ENCODE results near the gene LDLRAP1.

LDLRAP1 gene

DNA sequence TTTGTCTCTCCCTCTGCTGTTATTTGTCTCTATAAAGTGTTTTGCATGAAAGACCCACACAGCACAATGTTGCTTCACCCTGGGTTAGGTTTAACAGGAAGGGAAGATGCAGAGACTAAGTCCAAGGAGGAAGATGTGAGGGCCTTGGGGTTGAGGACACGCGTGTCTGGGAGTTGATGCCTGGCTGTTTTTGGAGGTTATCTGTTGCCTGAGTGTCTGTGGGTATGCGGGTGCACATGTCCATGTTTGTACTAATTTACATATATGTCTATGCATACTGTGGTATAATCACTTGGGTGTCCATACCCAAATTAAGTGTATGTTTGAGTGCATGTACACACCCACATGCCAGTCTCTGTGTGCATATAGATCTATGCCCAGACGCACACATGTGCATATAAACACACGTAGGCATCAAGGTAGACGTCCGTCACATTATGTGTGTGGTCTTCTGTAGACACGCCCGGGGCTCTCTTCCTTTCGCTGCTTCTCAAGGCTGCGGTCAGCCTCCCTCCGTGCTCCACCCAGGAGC is 72.2 kb downstream of the LDLRAP1 start:
- Histone ChIP-seq H3K9me3 (ENCODE audit: control insufficient read depth, insufficient read depth, low read length) (no peaks in the 10 kb centered on the region), H3K27ac (ENCODE audit: low read depth, low read length) (no peak overlapping the region), H3K4me1 (ENCODE audit: control insufficient read depth, low read length) (peaks cover 14% of the 10 kb centered on the region), H3K4me2 (ENCODE audit: low read length) (peak overlapping the region; percentile 97), H3K79me2 (ENCODE audit: control insufficient read depth, low read length) (no peaks in the 10 kb centered on the region), H3K36me3 (ENCODE audit: control insufficient read depth, low read length) (no peaks in the 10 kb centered on the region), H3K27me3 (ENCODE audit: control insufficient read depth, low read length) (peaks cover 89% of the 10 kb centered on the region), H4K20me1 (ENCODE audit: control insufficient read depth, insufficient read depth, low read depth, low read length) (0 out of 2 replicates have a peak, but pooled peaks cover 2% of the 10 kb centered on the region), H3K4me3 (ENCODE audit: low read length) (peak overlapping the region; percentile 81), H3F3A (ENCODE audit: control insufficient read depth, insufficient read depth) (peaks cover 15% of the 10 kb centered on the region; the same call in 1 of the 2 replicates), H3K9me2 (replicated peaks; ENCODE audit: control insufficient read depth, low read length) (no peaks in the 10 kb centered on the region)
- TF ChIP-seq, protein P1, sequence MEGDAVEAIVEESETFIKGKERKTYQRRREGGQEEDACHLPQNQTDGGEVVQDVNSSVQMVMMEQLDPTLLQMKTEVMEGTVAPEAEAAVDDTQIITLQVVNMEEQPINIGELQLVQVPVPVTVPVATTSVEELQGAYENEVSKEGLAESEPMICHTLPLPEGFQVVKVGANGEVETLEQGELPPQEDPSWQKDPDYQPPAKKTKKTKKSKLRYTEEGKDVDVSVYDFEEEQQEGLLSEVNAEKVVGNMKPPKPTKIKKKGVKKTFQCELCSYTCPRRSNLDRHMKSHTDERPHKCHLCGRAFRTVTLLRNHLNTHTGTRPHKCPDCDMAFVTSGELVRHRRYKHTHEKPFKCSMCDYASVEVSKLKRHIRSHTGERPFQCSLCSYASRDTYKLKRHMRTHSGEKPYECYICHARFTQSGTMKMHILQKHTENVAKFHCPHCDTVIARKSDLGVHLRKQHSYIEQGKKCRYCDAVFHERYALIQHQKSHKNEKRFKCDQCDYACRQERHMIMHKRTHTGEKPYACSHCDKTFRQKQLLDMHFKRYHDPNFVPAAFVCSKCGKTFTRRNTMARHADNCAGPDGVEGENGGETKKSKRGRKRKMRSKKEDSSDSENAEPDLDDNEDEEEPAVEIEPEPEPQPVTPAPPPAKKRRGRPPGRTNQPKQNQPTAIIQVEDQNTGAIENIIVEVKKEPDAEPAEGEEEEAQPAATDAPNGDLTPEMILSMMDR (IDR thresholded peaks at IDR 0.05; ENCODE audit: low read depth, low read length, poor library complexity, severe bottlenecking) = no peak
- TF ChIP-seq EZH2phosphoT487 (IDR thresholded peaks at IDR 0.05; ENCODE audit: borderline replicate concordance, low read length) = no peak

DNA sequence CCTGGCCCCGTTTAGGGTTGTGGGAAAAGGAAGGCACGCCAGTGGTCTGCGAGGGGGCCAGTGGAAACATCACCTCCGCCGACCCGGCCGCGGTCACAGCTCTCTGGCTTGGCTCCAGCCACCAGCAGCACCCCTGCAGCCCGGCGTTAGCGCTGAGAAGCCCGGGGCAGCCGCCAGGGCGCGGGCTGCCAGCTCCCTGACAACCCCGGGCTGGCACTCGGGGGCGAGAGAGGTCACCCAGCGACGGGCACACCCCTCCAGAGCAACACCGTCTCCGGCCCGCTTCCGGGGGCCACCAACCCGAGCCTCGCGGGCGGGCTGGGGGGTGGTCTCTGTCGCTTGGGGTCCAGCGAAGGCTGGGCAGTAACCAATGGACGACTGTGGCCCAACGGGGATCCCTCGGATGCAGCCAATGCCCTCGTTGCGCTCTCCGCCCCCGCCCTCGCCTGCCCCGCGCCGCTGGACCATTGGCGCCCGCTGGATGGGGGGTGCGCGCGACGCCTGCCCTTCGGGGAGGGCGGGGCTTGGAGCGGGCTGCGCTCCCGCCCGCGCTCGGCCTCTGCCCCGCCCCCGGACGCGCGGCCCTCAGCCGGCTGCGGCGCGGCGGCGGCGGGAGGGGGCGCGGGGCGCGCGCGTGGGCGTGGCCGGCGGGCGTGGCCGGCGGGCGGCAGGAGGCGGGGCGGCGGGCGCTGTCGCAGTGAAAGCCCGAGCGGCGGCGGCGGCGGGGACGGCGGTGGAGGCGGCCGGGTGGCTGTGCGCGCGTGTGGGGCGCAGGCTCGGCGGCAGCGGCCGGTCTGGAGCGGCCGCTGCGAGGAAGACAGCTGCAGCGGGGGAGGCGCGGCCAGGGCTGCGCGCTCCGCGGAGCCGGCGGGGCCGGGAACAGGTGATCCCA is 72.9 kb downstream of the LDLRAP1 start, which contains the start of gene MAN1C1:
Gene MAN1C1 (plus strand): TSS at position 697 of the 892 bp plus-strand sequence. CDS start 1,007 bp downstream, outside the sequence.
- peak within 1 kb of the TSS; percentile 97 for H3K4me2 ChIP-seq (ENCODE audit: low read length)
- H3K36me3 ChIP-seq (ENCODE audit: control insufficient read depth, low read length) = no peaks in the 10 kb centered on the region
- TF ChIP-seq EZH2phosphoT487 (IDR thresholded peaks at IDR 0.05; ENCODE audit: borderline replicate concordance, low read length) = peak; percentile 30; the same call in 1 of the 2 replicates
- TF ChIP-seq, protein P1 (IDR thresholded peaks at IDR 0.05; ENCODE audit: low read depth, low read length, poor library complexity, severe bottlenecking) = peak; percentile 31
- H4K20me1 ChIP-seq (ENCODE audit: control insufficient read depth, insufficient read depth, low read depth, low read length) = 0 out of 2 replicates have a peak, but pooled peaks cover 2% of the 10 kb centered on the region
- no peaks in the 10 kb centered on the region for H3K9me2 ChIP-seq (replicated peaks; ENCODE audit: control insufficient read depth, low read length)
- H3K4me3 ChIP-seq (ENCODE audit: low read length) = peak within 1 kb of the TSS; percentile 81
- H3F3A ChIP-seq (ENCODE audit: control insufficient read depth, insufficient read depth) = peaks cover 15% of the 10 kb centered on the region; the same call in 1 of the 2 replicates
- peaks cover 14% of the 10 kb centered on the region for H3K4me1 ChIP-seq (ENCODE audit: control insufficient read depth, low read length)
- no peak within 1 kb of the TSS for H3K27ac ChIP-seq (ENCODE audit: low read depth, low read length)
- H3K27me3 ChIP-seq (ENCODE audit: control insufficient read depth, low read length) = peaks cover 89% of the 10 kb centered on the region
- H3K79me2 ChIP-seq (ENCODE audit: control insufficient read depth, low read length) = no peaks in the 10 kb centered on the region
- H3K9me3 ChIP-seq (ENCODE audit: control insufficient read depth, insufficient read depth, low read length) = no peaks in the 10 kb centered on the region

DNA sequence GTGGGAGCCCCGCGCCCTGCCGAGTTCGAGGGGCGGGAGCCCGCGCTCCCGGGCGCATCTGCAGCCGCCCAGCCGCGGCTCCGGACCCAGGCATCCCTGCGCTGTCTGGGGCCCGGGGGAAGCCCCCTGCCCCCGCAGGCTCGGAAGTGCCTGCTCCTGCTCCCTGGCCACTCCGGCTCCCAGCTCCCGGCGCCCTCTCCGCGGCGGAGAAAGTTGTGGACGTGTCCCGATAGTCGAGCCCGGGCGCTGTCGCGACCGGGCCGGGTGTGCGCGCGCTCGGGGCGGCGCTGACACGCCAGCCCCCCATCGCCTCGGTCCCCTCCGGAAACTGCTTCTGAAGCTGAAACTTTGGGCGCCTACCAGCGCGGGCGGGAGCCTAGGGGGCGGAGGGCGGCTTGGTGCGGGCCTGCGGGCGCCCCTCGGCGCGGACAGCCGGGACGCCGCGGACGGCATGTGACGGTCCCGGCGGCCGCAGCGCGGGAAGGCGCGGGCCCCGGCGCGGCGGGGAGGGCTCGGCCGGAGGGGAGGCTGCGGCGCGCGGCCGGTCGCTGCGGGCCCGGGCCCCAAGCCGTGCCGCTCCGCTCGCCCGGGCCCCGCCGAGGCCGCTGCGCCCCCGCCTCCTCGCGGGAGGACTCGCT is 73.7 kb downstream of the LDLRAP1 start:
- peak overlapping the region; percentile 96 for H3K4me2 ChIP-seq (ENCODE audit: low read length)

More for the DNA sequence above, 73.7 kb downstream of the LDLRAP1 start:
- H4K20me1 ChIP-seq (ENCODE audit: control insufficient read depth, insufficient read depth, low read depth, low read length) = 0 out of 2 replicates have a peak, but pooled peaks cover 2% of the 10 kb centered on the region
- no peak overlapping the region for H3K27ac ChIP-seq (ENCODE audit: low read depth, low read length)
- peak overlapping the region; percentile 81 for H3K4me3 ChIP-seq (ENCODE audit: low read length)
- H3K79me2 ChIP-seq (ENCODE audit: control insufficient read depth, low read length) = no peaks in the 10 kb centered on the region
- no peaks in the 10 kb centered on the region for H3K9me3 ChIP-seq (ENCODE audit: control insufficient read depth, insufficient read depth, low read length)
- TF ChIP-seq, protein P1 (IDR thresholded peaks at IDR 0.05; ENCODE audit: low read depth, low read length, poor library complexity, severe bottlenecking) = no peak
- 0 out of 2 replicates have a peak, but pooled peaks have one; percentile 60 for TF ChIP-seq EZH2phosphoT487 (IDR thresholded peaks at IDR 0.05; ENCODE audit: borderline replicate concordance, low read length)
- no peaks in the 10 kb centered on the region for H3K36me3 ChIP-seq (ENCODE audit: control insufficient read depth, low read length)
- peaks cover 15% of the 10 kb centered on the region; the same call in 1 of the 2 replicates for H3F3A ChIP-seq (ENCODE audit: control insufficient read depth, insufficient read depth)
- H3K9me2 ChIP-seq (replicated peaks; ENCODE audit: control insufficient read depth, low read length) = no peaks in the 10 kb centered on the region
- peaks cover 88% of the 10 kb centered on the region for H3K27me3 ChIP-seq (ENCODE audit: control insufficient read depth, low read length)
- peaks cover 14% of the 10 kb centered on the region for H3K4me1 ChIP-seq (ENCODE audit: control insufficient read depth, low read length)

Data from DOHH2 (cell line).